Endothelial cell of umbilical vein (primary cell): ENCODE data around the gene EGFL6. TPM values are rescaled to one million over a fixed set of nuclear protein-coding genes. Genes with fewer than 3 reads are reported as not detected.
A peak's percentile ranks its signal among the peaks of the same experiment; 100 is the strongest.

Experiments used
- BruUV-seq: library from RNA; stranded (reverse); fragments of 400-500 nt; replicated peaks from 2 replicates; lab custom pipeline; 2021; lab: Mats Ljungman, UMichigan
- CTCF ChIA-PET: fragments of 300-600, 350-600 bp; sonication (Branson Sonifier 250); formaldehyde crosslinking; loops from one replicate; lab custom pipeline; 2021; ENCODE audit warnings: antibody characterized with exemption, inconsistent platforms; lab: Charles Lee
- POLR2A ChIA-PET: fragments of 300-600, 350-600 bp; sonication (Branson Sonifier 250); formaldehyde crosslinking; loops from one replicate; lab custom pipeline; 2021; ENCODE audit warnings: antibody characterized with exemption, inconsistent platforms; lab: Charles Lee
- DNase-seq: peaks from one replicate; pipeline ENCODE4 v3.0.0-alpha.2; 2011; ENCODE audit warnings: low read depth, low spot score
- FAIRE-seq: peaks from 2 replicates; lab custom pipeline; 2011; peaks lifted over from hg19 to GRCh38; lab: Jason Lieb, UNC
- H2AFZ ChIP-seq: 2 replicates; pipeline ENCODE4 v1.6.0; 2012; ENCODE audit warnings: low read depth, low read length, control low read depth, inconsistent platforms
- H3K27ac ChIP-seq: 2 replicates; pipeline ENCODE4 v1.5.1; 2011; ENCODE audit warnings: low read depth, mild to moderate bottlenecking, control low read depth, low read length, moderate library complexity; ENCODE audit not compliant: insufficient read depth
- H3K27me3 ChIP-seq, 2 experiments: 2 replicates each; pipeline versions ENCODE4 v1.6.0 to v1.6.1; 2011; ENCODE audit warnings: low read length in 2 of 2, mixed read lengths in 1 of 2; ENCODE audit not compliant: control insufficient read depth in 2 of 2, insufficient read depth in 2 of 2
- H3K36me3 ChIP-seq, 2 experiments: 2 replicates in 1 of 2; 3 replicates in 1 of 2; pipeline ENCODE4 v1.5.1; 2011; ENCODE audit warnings: low read length in 2 of 2, mild to moderate bottlenecking in 1 of 2, moderate library complexity in 1 of 2; ENCODE audit not compliant: control insufficient read depth in 2 of 2, insufficient read depth in 2 of 2; ENCODE audit errors: extremely low read depth in 1 of 2
- H3K4me1 ChIP-seq: 3 replicates; pipeline ENCODE4 v1.5.1; 2011; ENCODE audit warnings: mild to moderate bottlenecking, low read length; ENCODE audit not compliant: control insufficient read depth, insufficient read depth; ENCODE audit errors: extremely low read depth
- H3K4me2 ChIP-seq: 2 replicates; pipeline ENCODE4 v1.6.1; 2011; ENCODE audit warnings: low read length, control low read depth, mixed read lengths; ENCODE audit not compliant: insufficient read depth
- H3K4me3 ChIP-seq, 3 experiments: fragments of 200-600 bp in 1 of 3; sonication (generic), shearing (Covaris generic) in 1 of 3; replicated peaks in 1 of 3; 2 replicates each; pipeline ENCODE4 v1.5.1; 2011 to 2016; ENCODE audit warnings: control low read depth in 3 of 3, low read length in 3 of 3, mild to moderate bottlenecking in 2 of 3, inconsistent platforms in 1 of 3, low read depth in 1 of 3, moderate library complexity in 1 of 3; ENCODE audit not compliant: insufficient read depth in 1 of 3
- H3K79me2 ChIP-seq: 2 replicates; pipeline ENCODE4 v1.6.0; 2012; ENCODE audit warnings: low read length, inconsistent platforms; ENCODE audit not compliant: control insufficient read depth, insufficient read depth
- H3K9ac ChIP-seq: replicated peaks from 2 replicates; pipeline ENCODE3; 2011; ENCODE audit warnings: low read length, control low read depth; ENCODE audit not compliant: insufficient read depth; ENCODE audit errors: extremely low read depth
- H3K9me1 ChIP-seq: replicated peaks from 3 replicates; pipeline ENCODE4 v1.6.0; 2011; ENCODE audit warnings: mild to moderate bottlenecking, low read length; ENCODE audit not compliant: control insufficient read depth, insufficient read depth; ENCODE audit errors: extremely low read depth
- H3K9me3 ChIP-seq: replicated peaks from 2 replicates; pipeline ENCODE4 v1.5.1; 2012; ENCODE audit warnings: low read length, inconsistent platforms; ENCODE audit not compliant: control insufficient read depth, insufficient read depth
- H4K20me1 ChIP-seq: replicated peaks from 2 replicates; pipeline ENCODE3; 2011; ENCODE audit warnings: mild to moderate bottlenecking, low read length; ENCODE audit not compliant: control insufficient read depth, insufficient read depth; ENCODE audit errors: extremely low read depth
- EZH2 ChIP-seq: IDR thresholded peaks from 2 replicates; pipeline ENCODE4 v1.6.1; 2012; ENCODE audit warnings: borderline replicate concordance, low read depth, mild to moderate bottlenecking, moderate library complexity, low read length, inconsistent platforms; ENCODE audit not compliant: severe bottlenecking
- FOS ChIP-seq: IDR thresholded peaks from 2 replicates; pipeline ENCODE4 v1.6.1; 2011; ENCODE audit warnings: mild to moderate bottlenecking, low read length, moderate library complexity, borderline replicate concordance; ENCODE audit not compliant: insufficient read depth
- GATA2 ChIP-seq: IDR thresholded peaks from 2 replicates; pipeline ENCODE4 v1.7.0; 2011; ENCODE audit warnings: low read depth, mild to moderate bottlenecking, moderate library complexity, mixed read lengths, low read length; ENCODE audit not compliant: insufficient read length, insufficient read depth
- JUN ChIP-seq: IDR thresholded peaks from 2 replicates; pipeline ENCODE4 v1.6.1; 2011; ENCODE audit warnings: borderline replicate concordance, low read depth; ENCODE audit not compliant: insufficient read length, insufficient read depth
- MYC ChIP-seq: IDR thresholded peaks from one replicate; pipeline ENCODE4 v1.6.1; 2011; ENCODE audit warnings: mild to moderate bottlenecking, low read depth, low read length
- POLR2A ChIP-seq: IDR thresholded peaks from 2 replicates; pipeline ENCODE4 v1.6.1; 2012; ENCODE audit warnings: low read depth, mild to moderate bottlenecking, control low read depth, low read length
- POLR2AphosphoS5 ChIP-seq: IDR thresholded peaks from 2 replicates; pipeline ENCODE4 v1.6.1; 2012; ENCODE audit warnings: low read depth, mild to moderate bottlenecking, control low read depth, low read length, moderate library complexity; ENCODE audit not compliant: insufficient read depth
- dilution Hi-C: fragments of 300-500 bp; cut with MboI; formaldehyde crosslinking; loops from one replicate; pipeline ENCODE4 v1.15.0; 2019; ENCODE audit warnings: low sequenced_read_pairs; ENCODE audit not compliant: extremely low pct_ligation_motif_present
- intact Hi-C: fragments of 100-400 bp; cut with micrococcal nuclease; formaldehyde crosslinking; loops from one replicate; pipeline ENCODE4 v1.10.0; 2022
- polyA plus RNA-seq, 4 experiments: library from polyadenylated mRNA; depleted of rRNA in 3 of 4; stranded (reverse) in 3 of 4; unstranded in 1 of 4; fragments of >200 nt; gene quantifications; 2 replicates each; pipeline versions ENCODE4 v1.2.1 to v1.2.3, GENCODE V29; 2011 to 2012; ENCODE audit warnings: missing spikeins in 1 of 4
- total RNA-seq: library from RNA; stranded (reverse); gene quantifications from 2 replicates; pipeline ENCODE4 v1.2.3, GENCODE V29; 2021
- TF ChIP-seq, protein P1 (sequence below), 2 donors: IDR thresholded peaks; 1 replicate in 1 of 2; 2 replicates in 1 of 2; pipeline ENCODE4 v1.5.1; 2011; ENCODE audit warnings: low read length in 2 of 2, mild to moderate bottlenecking in 2 of 2, moderate library complexity in 2 of 2, control low read depth in 1 of 2, inconsistent platforms in 1 of 2, low read depth in 1 of 2; ENCODE audit not compliant: insufficient read depth in 1 of 2; ENCODE audit errors: extremely low read depth in 1 of 2
- TF ChIP-seq, protein P2 (sequence below): IDR thresholded peaks from 2 replicates; pipeline ENCODE4 v1.6.1; 2011; ENCODE audit not compliant: insufficient read depth, insufficient read length

Gene EGFL6
- total and polyA plus RNA-seq, 2 donors (not counting 3 experiments of a cell fraction or from before 2014, with no cell fraction given), result not detected

DNA sequence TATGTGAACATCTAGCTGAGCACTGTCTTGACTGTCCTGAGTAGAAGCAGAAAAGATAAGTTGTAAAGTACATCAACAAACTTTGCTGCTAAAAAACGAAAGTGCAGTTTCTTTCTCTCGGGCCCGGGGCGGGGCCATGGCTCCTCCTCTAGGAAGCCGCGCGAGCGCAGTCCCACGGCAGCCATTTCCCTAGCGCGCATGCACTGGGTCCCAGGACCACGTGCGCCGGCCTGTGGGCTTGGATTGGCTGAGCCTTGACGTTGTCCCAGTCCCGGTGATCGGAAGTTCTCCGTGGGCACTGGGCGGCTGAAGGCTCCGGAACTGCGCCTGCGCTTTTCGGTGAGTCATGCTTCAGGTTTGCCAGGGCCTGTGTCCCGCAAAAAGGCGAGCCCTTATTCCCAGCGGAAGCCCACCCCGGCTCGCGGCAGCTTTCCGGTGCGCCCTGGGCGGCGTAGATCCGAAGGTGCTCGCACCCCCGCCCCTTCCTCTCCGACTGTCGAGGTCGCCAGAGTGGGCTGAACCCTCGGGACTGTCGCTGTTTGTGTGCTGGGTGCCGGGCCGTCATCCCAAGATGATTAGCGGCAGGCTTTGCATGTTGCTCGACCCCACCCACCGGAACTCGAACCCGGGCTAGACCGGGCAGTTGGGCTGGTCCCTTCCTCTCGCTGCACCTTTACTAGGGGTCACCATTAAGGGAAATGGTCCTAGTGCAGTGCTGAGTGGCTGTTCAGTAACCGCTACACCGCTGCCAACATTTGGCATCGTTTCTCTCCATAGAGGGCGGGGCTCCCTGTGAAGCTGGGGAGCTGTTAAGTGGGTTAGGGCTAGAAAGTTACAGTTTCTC is 83.7 kb downstream of the EGFL6 start, which contains the start of gene TCEANC:
TCEANC (plus strand) TSS at position 292 of the 844 bp plus-strand sequence. CDS start 9,368 bp downstream, outside the sequence.
- TSS peak; percentile 79 for BruUV-seq
- peak within 1 kb of the TSS; percentile 86 for H3K9ac ChIP-seq
- H3K27ac ChIP-seq, result peak within 1 kb of the TSS; percentile 63
- TF ChIP-seq FOS (peak; percentile 73), GATA2 (no peak), POLR2AphosphoS5 (peak; percentile 68), POLR2A (peak; percentile 59), MYC (no peak), EZH2 (no peak), JUN (peak; percentile 33)
- TF ChIP-seq, protein P1, sequence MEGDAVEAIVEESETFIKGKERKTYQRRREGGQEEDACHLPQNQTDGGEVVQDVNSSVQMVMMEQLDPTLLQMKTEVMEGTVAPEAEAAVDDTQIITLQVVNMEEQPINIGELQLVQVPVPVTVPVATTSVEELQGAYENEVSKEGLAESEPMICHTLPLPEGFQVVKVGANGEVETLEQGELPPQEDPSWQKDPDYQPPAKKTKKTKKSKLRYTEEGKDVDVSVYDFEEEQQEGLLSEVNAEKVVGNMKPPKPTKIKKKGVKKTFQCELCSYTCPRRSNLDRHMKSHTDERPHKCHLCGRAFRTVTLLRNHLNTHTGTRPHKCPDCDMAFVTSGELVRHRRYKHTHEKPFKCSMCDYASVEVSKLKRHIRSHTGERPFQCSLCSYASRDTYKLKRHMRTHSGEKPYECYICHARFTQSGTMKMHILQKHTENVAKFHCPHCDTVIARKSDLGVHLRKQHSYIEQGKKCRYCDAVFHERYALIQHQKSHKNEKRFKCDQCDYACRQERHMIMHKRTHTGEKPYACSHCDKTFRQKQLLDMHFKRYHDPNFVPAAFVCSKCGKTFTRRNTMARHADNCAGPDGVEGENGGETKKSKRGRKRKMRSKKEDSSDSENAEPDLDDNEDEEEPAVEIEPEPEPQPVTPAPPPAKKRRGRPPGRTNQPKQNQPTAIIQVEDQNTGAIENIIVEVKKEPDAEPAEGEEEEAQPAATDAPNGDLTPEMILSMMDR (IDR thresholded peaks at IDR 0.05; ENCODE audit: extremely low read depth in 1 of 2, insufficient read depth in 1 of 2, low read depth in 1 of 2, low read length in 2 of 2), result no peak
- TF ChIP-seq, protein P2, sequence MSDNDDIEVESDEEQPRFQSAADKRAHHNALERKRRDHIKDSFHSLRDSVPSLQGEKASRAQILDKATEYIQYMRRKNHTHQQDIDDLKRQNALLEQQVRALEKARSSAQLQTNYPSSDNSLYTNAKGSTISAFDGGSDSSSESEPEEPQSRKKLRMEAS, result peak; percentile 99
- peak; percentile 100 for FAIRE-seq
- ChIA-PET CTCF (no interaction called here), POLR2A (interaction anchor here (0.6 kb wide), 1 partner anchor 377 kb away, joined by 3 read pairs; the partner anchor contains the start of gene GEMIN8)
- H3K79me2 ChIP-seq, result no peaks in the 10 kb centered on the region
- no peaks in the 10 kb centered on the region for H3K27me3 ChIP-seq
- H3K36me3 ChIP-seq, result no peaks in the 10 kb centered on the region
- no peaks in the 10 kb centered on the region for H3K9me3 ChIP-seq
- H3K4me2 ChIP-seq, result peak within 1 kb of the TSS; percentile 84
- DNase-seq, result peak; percentile 95
- H3K4me3 ChIP-seq, result peak within 1 kb of the TSS; percentile 33 to 89 (median 87)
- H4K20me1 ChIP-seq, result no peaks in the 10 kb centered on the region
- no peaks in the 10 kb centered on the region for H3K9me1 ChIP-seq
- H2AFZ ChIP-seq, result peak within 1 kb of the TSS; percentile 60
- intact Hi-C loops, result loop anchor here (1.0 to 2.0 kb wide), 5 partner anchors 36 to 702 kb away; partner anchors contain the start of genes OFD1, RAB9A and TRAPPC2
- peaks cover 7% of the 10 kb centered on the region for H3K4me1 ChIP-seq
- dilution Hi-C loops, result no loop called here
